MCF 10A (cell line): Measurements from ENCODE around the gene KRTAP10-3. TPM values are rescaled to one million over a fixed set of nuclear protein-coding genes. Genes with fewer than 3 reads are reported as not detected.

ENCODE experiments used
- BruUV-seq: library from RNA; stranded (reverse); fragments of 400-500 nt; replicated peaks from 2 replicates; lab custom pipeline; 2021; lab: Mats Ljungman, UMichigan
- CTCF ChIA-PET: fragments of 300-600 bp; sonication (Branson Sonifier 250); formaldehyde crosslinking; extraction: SDS; loops from one replicate; lab custom pipeline; 2021; ENCODE audit warnings: antibody characterized with exemption, inconsistent platforms; lab: Yijun Ruan, JAX
- POLR2A ChIA-PET: fragments of 300-600, 350-650 bp; sonication (Branson Sonifier 250); formaldehyde crosslinking; extraction: SDS; loops from one replicate; lab custom pipeline; 2020; ENCODE audit warnings: antibody characterized with exemption, inconsistent platforms; lab: Yijun Ruan, JAX
- DNase-seq: peaks from one replicate; pipeline ENCODE4 v3.0.0-alpha.2; 2018; ENCODE audit not compliant: unreplicated experiment
- H3K27ac Mint-ChIP-seq: one replicate; pipeline ENCODE4 v1.8.0; 2022; ENCODE audit warnings: mild to moderate bottlenecking, low read depth, mixed read lengths; ENCODE audit not compliant: unreplicated experiment
- H3K27me3 Mint-ChIP-seq: one replicate; pipeline ENCODE4 v1.8.0; 2022; ENCODE audit warnings: mixed read lengths; ENCODE audit not compliant: insufficient read depth, unreplicated experiment
- H3K36me3 Mint-ChIP-seq: one replicate; pipeline ENCODE4 v1.8.0; 2022; ENCODE audit warnings: mild to moderate bottlenecking, moderate library complexity, mixed read lengths; ENCODE audit not compliant: insufficient read depth, unreplicated experiment
- H3K4me1 Mint-ChIP-seq: one replicate; pipeline ENCODE4 v1.8.0; 2022; ENCODE audit warnings: mixed read lengths; ENCODE audit not compliant: insufficient read depth, unreplicated experiment
- H3K4me3 Mint-ChIP-seq: one replicate; pipeline ENCODE4 v1.8.0; 2022; ENCODE audit warnings: mild to moderate bottlenecking, moderate library complexity, mixed read lengths; ENCODE audit not compliant: unreplicated experiment
- H3K9me3 Mint-ChIP-seq: one replicate; pipeline ENCODE4 v1.8.0; 2022; ENCODE audit warnings: mixed read lengths; ENCODE audit not compliant: unreplicated experiment
- intact Hi-C: fragments of 100-400 bp; cut with micrococcal nuclease; formaldehyde crosslinking; loops from 2 replicates; pipeline ENCODE4 v1.14.1; 2022
- total RNA-seq: library from RNA; stranded (reverse); gene quantifications from 2 replicates; pipeline ENCODE4 v1.2.3, GENCODE V29; 2022
- TF ChIP-seq, protein P1 (sequence below): fragments of 200-600 bp; IDR thresholded peaks from one replicate; pipeline ENCODE4 v1.8.0; 2022; ENCODE audit warnings: antibody characterized with exemption, mild to moderate bottlenecking; ENCODE audit not compliant: unreplicated experiment

KRTAP10-3 gene
- total RNA-seq, 1 experiment from 2014 or later: not detected

DNA sequence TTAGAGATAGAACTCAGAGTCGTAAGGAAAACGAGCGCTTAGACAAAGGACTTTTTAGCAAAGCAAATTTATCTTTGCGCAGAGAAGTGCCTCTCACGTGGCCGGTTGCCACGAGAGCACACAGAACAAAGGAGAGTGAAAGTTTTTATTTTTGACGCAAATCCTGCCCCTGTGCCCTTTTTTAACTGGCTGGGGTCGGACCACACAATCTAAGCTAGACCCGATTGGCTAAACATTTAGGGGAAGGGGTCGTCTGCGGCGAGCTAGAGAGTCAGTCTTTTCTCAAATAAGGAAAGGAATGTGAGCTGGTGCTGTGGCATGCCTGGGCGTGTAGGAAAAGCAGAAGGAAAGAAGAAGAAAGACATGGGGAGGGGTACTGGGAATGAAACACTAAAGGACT is 9.7 kb downstream of the KRTAP10-3 start:
- H3K27ac Mint-ChIP-seq: no peak overlapping the region
- POLR2A ChIA-PET: no interaction called here
- no TSS peak for BruUV-seq
- intact Hi-C loops: no loop called here
- peaks cover 15% of the 10 kb centered on the region for H3K4me1 Mint-ChIP-seq
- peaks cover 46% of the 10 kb centered on the region for H3K27me3 Mint-ChIP-seq
- TF ChIP-seq, protein P1, sequence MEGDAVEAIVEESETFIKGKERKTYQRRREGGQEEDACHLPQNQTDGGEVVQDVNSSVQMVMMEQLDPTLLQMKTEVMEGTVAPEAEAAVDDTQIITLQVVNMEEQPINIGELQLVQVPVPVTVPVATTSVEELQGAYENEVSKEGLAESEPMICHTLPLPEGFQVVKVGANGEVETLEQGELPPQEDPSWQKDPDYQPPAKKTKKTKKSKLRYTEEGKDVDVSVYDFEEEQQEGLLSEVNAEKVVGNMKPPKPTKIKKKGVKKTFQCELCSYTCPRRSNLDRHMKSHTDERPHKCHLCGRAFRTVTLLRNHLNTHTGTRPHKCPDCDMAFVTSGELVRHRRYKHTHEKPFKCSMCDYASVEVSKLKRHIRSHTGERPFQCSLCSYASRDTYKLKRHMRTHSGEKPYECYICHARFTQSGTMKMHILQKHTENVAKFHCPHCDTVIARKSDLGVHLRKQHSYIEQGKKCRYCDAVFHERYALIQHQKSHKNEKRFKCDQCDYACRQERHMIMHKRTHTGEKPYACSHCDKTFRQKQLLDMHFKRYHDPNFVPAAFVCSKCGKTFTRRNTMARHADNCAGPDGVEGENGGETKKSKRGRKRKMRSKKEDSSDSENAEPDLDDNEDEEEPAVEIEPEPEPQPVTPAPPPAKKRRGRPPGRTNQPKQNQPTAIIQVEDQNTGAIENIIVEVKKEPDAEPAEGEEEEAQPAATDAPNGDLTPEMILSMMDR: no peak
- peak overlapping the region; percentile 3 for H3K4me3 Mint-ChIP-seq
- no peaks in the 10 kb centered on the region for H3K36me3 Mint-ChIP-seq
- DNase-seq: no peak
- CTCF ChIA-PET: no interaction called here
- peaks cover 24% of the 10 kb centered on the region for H3K9me3 Mint-ChIP-seq

- H3K27ac Mint-ChIP-seq: no peak overlapping the region
- peaks cover 15% of the 10 kb centered on the region for H3K4me1 Mint-ChIP-seq
- peaks cover 23% of the 10 kb centered on the region for H3K9me3 Mint-ChIP-seq
- H3K36me3 Mint-ChIP-seq: no peaks in the 10 kb centered on the region
- H3K4me3 Mint-ChIP-seq: no peak overlapping the region
- no peak for DNase-seq
- intact Hi-C loops: no loop called here
- no TSS peak for BruUV-seq
- peaks cover 40% of the 10 kb centered on the region for H3K27me3 Mint-ChIP-seq
- CTCF ChIA-PET: no interaction called here
- TF ChIP-seq, protein P1: no peak
- POLR2A ChIA-PET: no interaction called here
Measured at GRCh38 chr21:44548381-44548780, 10.2 kb downstream of the KRTAP10-3 start.

DNA sequence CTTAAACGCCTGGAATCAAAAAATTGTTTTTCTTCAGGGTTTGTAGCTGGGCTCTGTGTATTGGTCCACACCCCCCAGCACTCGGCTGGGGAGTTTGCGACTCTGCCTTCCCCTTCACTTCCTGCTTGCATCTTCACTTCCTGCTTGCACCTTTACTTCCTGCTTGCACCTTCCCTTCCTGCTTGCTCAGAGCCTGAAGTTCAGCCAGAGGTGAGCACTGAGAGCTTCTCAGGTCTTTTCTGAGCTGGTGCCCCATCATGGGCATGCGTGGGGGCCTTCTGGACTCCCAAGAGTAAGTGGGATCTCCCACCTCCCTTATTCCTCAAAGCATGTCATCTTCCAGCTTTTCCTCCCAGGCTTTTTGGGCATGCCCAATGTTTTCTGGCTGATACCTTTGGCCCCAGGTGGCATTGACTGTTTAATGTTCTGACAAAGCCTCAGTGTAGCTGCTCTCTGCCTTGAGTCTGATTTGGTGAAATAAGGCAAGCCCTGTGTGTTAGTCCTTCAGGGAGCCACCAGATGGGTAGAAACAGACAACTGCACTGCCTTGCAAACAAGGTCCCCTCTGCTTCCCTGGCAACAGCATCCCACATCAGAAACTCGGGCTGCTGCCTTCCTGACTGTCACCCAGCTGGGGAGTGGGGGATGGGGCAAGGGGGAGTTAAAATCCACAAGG is 10.8 kb downstream of the KRTAP10-3 start:
- Mint-ChIP-seq H3K4me3 (no peak overlapping the region), H3K27me3 (peaks cover 34% of the 10 kb centered on the region), H3K4me1 (peaks cover 15% of the 10 kb centered on the region), H3K27ac (no peak overlapping the region), H3K9me3 (peaks cover 23% of the 10 kb centered on the region), H3K36me3 (no peaks in the 10 kb centered on the region)
- BruUV-seq: no TSS peak
- TF ChIP-seq, protein P1: no peak
- DNase-seq: no peak
- intact Hi-C loops: no loop called here
- POLR2A ChIA-PET: no interaction called here
- CTCF ChIA-PET: interaction anchor here (0.7 kb wide), 2 partner anchors 114 to 148 kb away, joined by 3 to 4 read pairs; no protein-coding TSS in a partner anchor

GRCh38 chr21:44544566-44544965 is 14.0 kb downstream of the KRTAP10-3 start:
- H3K4me3 Mint-ChIP-seq: no peak overlapping the region
- CTCF ChIA-PET: interaction anchor here (0.7 kb wide), 1 partner anchor 9 kb away, joined by 3 read pairs; no protein-coding TSS in a partner anchor

More at GRCh38 chr21:44544566-44544965, 14.0 kb downstream of the KRTAP10-3 start:
- H3K9me3 Mint-ChIP-seq: peaks cover 23% of the 10 kb centered on the region
- DNase-seq: no peak
- BruUV-seq: no TSS peak
- TF ChIP-seq, protein P1: no peak
- H3K27me3 Mint-ChIP-seq: peaks cover 26% of the 10 kb centered on the region
- intact Hi-C loops: no loop called here
- H3K36me3 Mint-ChIP-seq: no peaks in the 10 kb centered on the region
- H3K27ac Mint-ChIP-seq: no peak overlapping the region
- POLR2A ChIA-PET: no interaction called here
- peaks cover 9% of the 10 kb centered on the region for H3K4me1 Mint-ChIP-seq
